Adrenal gland (tissue), 12 donors: ENCODE measurements around the gene SDK2. TPM values are rescaled to one million over a fixed set of nuclear protein-coding genes. Genes with fewer than 3 reads are reported as not detected.

Experiments used
- DNase-seq, 7 donors: peaks; one replicate each; pipeline ENCODE4 v3.0.0-alpha.2; 2019 to 2020
- H3K27ac ChIP-seq, 5 donors: fragments of 200-600 bp; sonication (generic) in 4 of 5; 1 replicate in 3 of 5; 2 replicates in 2 of 5; pipeline versions ENCODE4 v1.5.1 to v1.8.0; 2016 to 2020; ENCODE audit warnings: mild to moderate bottlenecking in 1 of 5
- H3K27me3 ChIP-seq: fragments of 200-600 bp; 2 replicates; pipeline ENCODE4 v1.8.0; 2021
- H3K36me3 ChIP-seq, 2 donors: fragments of 200-600 bp; replicated peaks in 1 of 2; 1 replicate in 1 of 2; 2 replicates in 1 of 2; pipeline versions ENCODE4 v1.5.1 to v1.8.0; 2018 to 2022
- H3K4me1 ChIP-seq, 2 donors: fragments of 200-600 bp; replicated peaks in 1 of 2; 1 replicate in 1 of 2; 2 replicates in 1 of 2; pipeline versions ENCODE4 v1.5.1 to v1.8.0; 2018 to 2021
- H3K4me3 ChIP-seq, 4 donors: fragments of 200-600 bp; sonication (generic) in 3 of 4; one replicate each; pipeline ENCODE4 v1.5.1; 2016 to 2018
- H3K9me3 ChIP-seq, 3 donors: fragments of 200-600 bp; sonication (generic) in 1 of 3; replicated peaks in 1 of 3; 1 replicate in 2 of 3; 2 replicates in 1 of 3; pipeline versions ENCODE4 v1.5.1 to v1.8.0; 2016 to 2021
- CTCF ChIP-seq, 6 experiments: fragments of 450-650 bp in 4 of 6; fragments of 200-600 bp in 2 of 6; sonication (generic) in 1 of 6; IDR thresholded peaks; 1 replicate in 5 of 6; 2 replicates in 1 of 6; pipeline versions ENCODE4 v1.5.1 to v1.8.0; 2016 to 2021; ENCODE audit warnings: antibody characterized with exemption in 6 of 6, mild to moderate bottlenecking in 2 of 6, moderate library complexity in 1 of 6
- POLR2A ChIP-seq, 2 donors: fragments of 450-650 bp; IDR thresholded peaks; one replicate each; pipeline ENCODE4 v1.6.1; 2017; ENCODE audit warnings: antibody characterized with exemption in 2 of 2, mild to moderate bottlenecking in 2 of 2, moderate library complexity in 1 of 2
- WGBS, 4 donors: extraction: QIAGEN DNeasy Blood & Tissue Kit in 2 of 4; methylation state at CpG; one replicate each; pipeline versions ENCODE4 v1.1.5 to v1.1.7; 2013 to 2017; 5-methylcytosine and 5-hydroxymethylcytosine counted together
- intact Hi-C, 2 donors: fragments of 100-400 bp; cut with DNase I; formaldehyde crosslinking; loops; one replicate each; pipeline versions ENCODE4 v1.14.1 to v1.15.0; 2022 to 2023
- polyA plus RNA-seq, 3 donors: library from polyadenylated mRNA; stranded (reverse); fragments of 200-250 nt in 2 of 3; fragments of 350-450 nt in 1 of 3; fragmentation: Illumina TruSeq in 1 of 3; extraction: RNeasy Lipid Tissue Mini Kit (QIAGEN cat#74804) in 1 of 3; gene quantifications; one replicate each; pipeline ENCODE4 v1.2.3, GENCODE V29; 2013 to 2014
- total RNA-seq, 9 donors: library from RNA; depleted of rRNA in 4 of 9; stranded (reverse); fragments of >200 nt in 4 of 9; fragments of 120-200 nt in 1 of 9; fragmentation: NEBNext Ultra II Directional in 1 of 9; extraction: Animal tissue kit (Norgen Biotek cat#: 25700) in 1 of 9; gene quantifications; one replicate each; pipeline versions ENCODE4 v1.1.0 to v1.2.4, GENCODE V29; 2013 to 2023
- donor health status: healthy with polysubstance abuse.
- donor health status: Bipolar disorder and iron deficiency.
- donor health status: DM: yes; HTN: yes; CAD: no.
- donor health status: DM: no; HTN: no; CAD: no.
- donor health status: DM: no; HTN: no; CAD: no.
- donor health status: DM: yes; HTN: yes; CAD: no.

SDK2 gene
- total and polyA plus RNA-seq, 12 donors: 0.27 to 2.1 (median 0.84) TPM

GRCh38 chr17:73612031-73612472 lies 32.2 kb downstream of the SDK2 start:
- Histone ChIP-seq H3K9me3 (no peaks in the 10 kb centered on the region), H3K4me3 (no peak overlapping the region), H3K27ac (no peak overlapping the region), H3K27me3 (no peaks in the 10 kb centered on the region), H3K4me1 (no peaks in the 10 kb centered on the region), H3K36me3 (no peaks in the 10 kb centered on the region)
- no peak for DNase-seq
- intact Hi-C loops: no loop called here
- TF ChIP-seq CTCF (IDR thresholded peaks at IDR 0.05): no peak
- TF ChIP-seq POLR2A (IDR thresholded peaks at IDR 0.05): no peak
- WGBS, 4 donors: 61 to 76% (median 71%) methylated on average over 7 to 14 of the region's 14 CpGs

- Histone ChIP-seq H3K36me3 (no peaks in the 10 kb centered on the region), H3K4me3 (no peak overlapping the region), H3K4me1 (no peaks in the 10 kb centered on the region), H3K9me3 (no peaks in the 10 kb centered on the region), H3K27me3 (no peaks in the 10 kb centered on the region), H3K27ac (no peak overlapping the region)
- TF ChIP-seq CTCF (IDR thresholded peaks at IDR 0.05) (no peak), POLR2A (IDR thresholded peaks at IDR 0.05) (no peak)
- no peak for DNase-seq
- intact Hi-C loops: no loop called here
- WGBS, 4 donors: 30 to 88% (median 79%) methylated on average over 2 to 7 of the region's 7 CpGs
Observed at GRCh38 chr17:73611630-73612029, 32.6 kb downstream of the SDK2 start.

- 64 to 68% (median 67%) methylated on average over 7 of the region's 7 CpGs for WGBS, 4 donors
- H3K27me3 ChIP-seq: no peaks in the 10 kb centered on the region
- no peak for TF ChIP-seq CTCF (IDR thresholded peaks at IDR 0.05)
- no peak for TF ChIP-seq POLR2A (IDR thresholded peaks at IDR 0.05)
- no peaks in the 10 kb centered on the region for H3K4me1 ChIP-seq
- no peak overlapping the region for H3K27ac ChIP-seq
- no peak overlapping the region for H3K4me3 ChIP-seq
- no peak for DNase-seq
- intact Hi-C loops: no loop called here
- H3K9me3 ChIP-seq: no peaks in the 10 kb centered on the region
- H3K36me3 ChIP-seq: no peaks in the 10 kb centered on the region
Observed at GRCh38 chr17:73610331-73610911, 33.8 kb downstream of the SDK2 start.

- WGBS, 4 donors: 72 to 88% (median 79%) methylated on average over 5 to 7 of the region's 7 CpGs
- Histone ChIP-seq H3K27me3 (no peaks in the 10 kb centered on the region), H3K27ac (no peak overlapping the region), H3K4me1 (no peaks in the 10 kb centered on the region), H3K4me3 (no peak overlapping the region), H3K36me3 (no peaks in the 10 kb centered on the region), H3K9me3 (no peaks in the 10 kb centered on the region)
- TF ChIP-seq POLR2A (IDR thresholded peaks at IDR 0.05): no peak
- TF ChIP-seq CTCF (IDR thresholded peaks at IDR 0.05): no peak
- no peak for DNase-seq
- intact Hi-C loops: no loop called here
Observed at GRCh38 chr17:73609758-73610157, 34.5 kb downstream of the SDK2 start.
